ENCODE data around the gene POU5F1.

GRCh38 chr6:31194061-31194834 is 23.8 kb upstream of the POU5F1 start:
- no peak for TF ChIP-seq CHD2 (IDR thresholded peaks at IDR 0.05; ENCODE audit: low read length, partially characterized antibody)
- TF ChIP-seq, protein P1, sequence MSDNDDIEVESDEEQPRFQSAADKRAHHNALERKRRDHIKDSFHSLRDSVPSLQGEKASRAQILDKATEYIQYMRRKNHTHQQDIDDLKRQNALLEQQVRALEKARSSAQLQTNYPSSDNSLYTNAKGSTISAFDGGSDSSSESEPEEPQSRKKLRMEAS (IDR thresholded peaks at IDR 0.05; ENCODE audit: low read depth) = no peak
- TF ChIP-seq EP300 (IDR thresholded peaks at IDR 0.05; ENCODE audit: borderline replicate concordance in 1 of 2, low read depth in 1 of 2, low read length in 1 of 2) = no peak
- TF ChIP-seq, protein P2, sequence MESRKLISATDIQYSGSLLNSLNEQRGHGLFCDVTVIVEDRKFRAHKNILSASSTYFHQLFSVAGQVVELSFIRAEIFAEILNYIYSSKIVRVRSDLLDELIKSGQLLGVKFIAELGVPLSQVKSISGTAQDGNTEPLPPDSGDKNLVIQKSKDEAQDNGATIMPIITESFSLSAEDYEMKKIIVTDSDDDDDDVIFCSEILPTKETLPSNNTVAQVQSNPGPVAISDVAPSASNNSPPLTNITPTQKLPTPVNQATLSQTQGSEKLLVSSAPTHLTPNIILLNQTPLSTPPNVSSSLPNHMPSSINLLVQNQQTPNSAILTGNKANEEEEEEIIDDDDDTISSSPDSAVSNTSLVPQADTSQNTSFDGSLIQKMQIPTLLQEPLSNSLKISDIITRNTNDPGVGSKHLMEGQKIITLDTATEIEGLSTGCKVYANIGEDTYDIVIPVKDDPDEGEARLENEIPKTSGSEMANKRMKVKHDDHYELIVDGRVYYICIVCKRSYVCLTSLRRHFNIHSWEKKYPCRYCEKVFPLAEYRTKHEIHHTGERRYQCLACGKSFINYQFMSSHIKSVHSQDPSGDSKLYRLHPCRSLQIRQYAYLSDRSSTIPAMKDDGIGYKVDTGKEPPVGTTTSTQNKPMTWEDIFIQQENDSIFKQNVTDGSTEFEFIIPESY (IDR thresholded peaks at IDR 0.05; ENCODE audit: borderline replicate concordance, low read depth) = no peak
- TF ChIP-seq CTCF (IDR thresholded peaks at IDR 0.05) = no peak
- no peak for TF ChIP-seq NRF1 (IDR thresholded peaks at IDR 0.05; ENCODE audit: low read depth, low read length)
- no peak for TF ChIP-seq SIN3A (IDR thresholded peaks at IDR 0.05; ENCODE audit: borderline replicate concordance, low read depth, low read length)
- TF ChIP-seq EZH2phosphoT487 (IDR thresholded peaks at IDR 0.05; ENCODE audit: borderline replicate concordance, low read depth) = no peak
- no peak for TF ChIP-seq FOXM1 (IDR thresholded peaks at IDR 0.05; ENCODE audit: low read depth)
- TF ChIP-seq TAF1 (IDR thresholded peaks at IDR 0.05; ENCODE audit: borderline replicate concordance, low read depth, low read length) = no peak
- no peak for TF ChIP-seq FOSL2 (IDR thresholded peaks at IDR 0.05; ENCODE audit: borderline replicate concordance, low read depth)
- no peak for TF ChIP-seq POLR2AphosphoS5 (IDR thresholded peaks at IDR 0.05; ENCODE audit: low read depth, low read length)
- no peak for TF ChIP-seq YY1 (IDR thresholded peaks at IDR 0.05; ENCODE audit: low read depth)
- TF ChIP-seq JUND (IDR thresholded peaks at IDR 0.05) = no peak
